Neural progenitor cell (in vitro differentiated cells): Measurements from ENCODE around the gene ALDH3B2.

Experiments used
- CTCF ChIP-seq: fragments of 200-600 bp; sonication (generic); IDR thresholded peaks from 2 replicates; pipeline ENCODE4 v1.5.1; 2017; ENCODE audit warnings: antibody characterized with exemption, mild to moderate bottlenecking
- EZH2 ChIP-seq: fragments of 200-600 bp; sonication (generic); IDR thresholded peaks from 2 replicates; pipeline ENCODE4 v1.6.1; 2017; ENCODE audit warnings: antibody characterized with exemption, mild to moderate bottlenecking, moderate library complexity
- EZH2phosphoT487 ChIP-seq: fragments of 200-600 bp; sonication (generic); IDR thresholded peaks from 2 replicates; pipeline ENCODE4 v1.6.1; 2017; ENCODE audit warnings: antibody characterized with exemption

GRCh38 chr11:67705264-67705663, 30.8 kb upstream of the ALDH3B2 start:
- TF ChIP-seq CTCF (no peak), EZH2 (no peak), EZH2phosphoT487 (no peak)
